Mesothelial cell of epicardium (in vitro differentiated cells): ENCODE results near the gene NWD2. TPM values are rescaled to one million over a fixed set of nuclear protein-coding genes. Genes with fewer than 3 reads are reported as not detected.
A peak's percentile ranks its signal among the peaks of the same experiment; 100 is the strongest.

Source experiments
- DNase-seq, 2 experiments: peaks; one replicate each; pipeline ENCODE4 v3.0.0; 2021; ENCODE audit warnings: low spot score in 2 of 2; ENCODE audit not compliant: unreplicated experiment in 2 of 2
- H3K27ac Mint-ChIP-seq: 2 replicates; pipeline ENCODE4 v1.8.0; 2021; ENCODE audit warnings: mixed read lengths
- H3K27me3 Mint-ChIP-seq: 2 replicates; pipeline ENCODE4 v1.8.0; 2021; ENCODE audit warnings: low read depth, mixed read lengths
- H3K36me3 Mint-ChIP-seq: 2 replicates; pipeline ENCODE4 v1.8.0; 2021; ENCODE audit warnings: mixed read lengths
- H3K4me1 Mint-ChIP-seq: 2 replicates; pipeline ENCODE4 v1.8.0; 2021; ENCODE audit warnings: mixed read lengths
- H3K4me3 Mint-ChIP-seq: 2 replicates; pipeline ENCODE4 v1.8.0; 2021; ENCODE audit warnings: mild to moderate bottlenecking, moderate library complexity, mixed read lengths
- H3K9me3 Mint-ChIP-seq: 2 replicates; pipeline ENCODE4 v1.8.0; 2021; ENCODE audit warnings: mixed read lengths
- CTCF ChIP-seq: fragments of 200-600 bp; sonication (generic); IDR thresholded peaks from one replicate; pipeline ENCODE4 v1.5.0; 2021; ENCODE audit warnings: antibody characterized with exemption; ENCODE audit not compliant: unreplicated experiment
- total RNA-seq: library from RNA; stranded (reverse); gene quantifications from 3 replicates; pipeline ENCODE4 v1.2.1, GENCODE V29; 2021

NWD2 gene
- total RNA-seq, 1 donor from 2014 or later: 0.02 TPM

GRCh38 chr4:37385424-37385823 is 140.9 kb downstream of the NWD2 start:
- Mint-ChIP-seq H3K27ac (no peak overlapping the region), H3K4me1 (no peaks in the 10 kb centered on the region), H3K9me3 (no peaks in the 10 kb centered on the region), H3K36me3 (no peaks in the 10 kb centered on the region), H3K4me3 (no peak overlapping the region), H3K27me3 (peaks cover 17% of the 10 kb centered on the region)
- TF ChIP-seq CTCF: no peak
- no peak for DNase-seq

GRCh38 chr4:37388681-37389365 is 144.3 kb downstream of the NWD2 start:
- Mint-ChIP-seq H3K4me1 (no peaks in the 10 kb centered on the region), H3K27ac (no peak overlapping the region), H3K36me3 (no peaks in the 10 kb centered on the region), H3K9me3 (no peaks in the 10 kb centered on the region), H3K4me3 (no peak overlapping the region), H3K27me3 (peaks cover 10% of the 10 kb centered on the region)
- no peak for TF ChIP-seq CTCF
- no peak for DNase-seq

GRCh38 chr4:37389366-37389765 is 144.8 kb downstream of the NWD2 start:
- no peak for TF ChIP-seq CTCF
- H3K4me3 Mint-ChIP-seq: no peak overlapping the region
- no peaks in the 10 kb centered on the region for H3K9me3 Mint-ChIP-seq
- H3K36me3 Mint-ChIP-seq: no peaks in the 10 kb centered on the region
- H3K27me3 Mint-ChIP-seq: peaks cover 10% of the 10 kb centered on the region
- DNase-seq: no peak
- no peak overlapping the region for H3K27ac Mint-ChIP-seq
- H3K4me1 Mint-ChIP-seq: no peaks in the 10 kb centered on the region

DNA sequence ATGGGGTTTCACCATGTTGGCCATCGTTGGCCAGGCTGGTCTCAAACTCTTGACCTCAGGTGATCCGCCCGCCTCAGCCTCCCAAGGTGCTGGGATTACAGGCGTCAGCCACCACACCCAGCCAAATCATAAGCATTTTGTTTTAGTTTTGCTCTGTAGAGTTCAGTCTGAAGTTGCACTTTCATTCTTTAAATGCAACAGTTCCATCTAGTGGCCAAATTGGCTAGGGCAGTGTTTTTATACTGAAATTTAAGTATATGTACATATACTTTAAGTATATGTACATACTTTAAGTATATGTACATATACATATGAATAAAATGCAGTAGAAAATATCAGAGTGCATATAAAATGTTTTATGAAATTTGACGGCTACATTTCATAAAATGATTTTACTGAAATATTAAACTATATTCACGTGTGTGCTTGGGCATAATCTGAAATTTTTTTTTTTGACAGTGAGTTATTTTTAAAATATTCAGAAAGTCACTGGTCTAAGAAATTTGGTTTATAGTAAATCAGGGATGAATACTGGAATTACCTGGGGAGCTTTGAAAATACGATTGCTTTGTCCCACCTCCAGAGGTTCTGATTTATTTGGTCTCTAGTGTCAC is 145.5 kb downstream of the NWD2 start:
- DNase-seq: no peak
- H3K4me3 Mint-ChIP-seq: no peak overlapping the region
- no peaks in the 10 kb centered on the region for H3K9me3 Mint-ChIP-seq
- H3K27ac Mint-ChIP-seq: no peak overlapping the region
- H3K36me3 Mint-ChIP-seq: no peaks in the 10 kb centered on the region
- H3K4me1 Mint-ChIP-seq: no peaks in the 10 kb centered on the region
- peak; percentile 76 for TF ChIP-seq CTCF
- peaks cover 10% of the 10 kb centered on the region for H3K27me3 Mint-ChIP-seq

DNA sequence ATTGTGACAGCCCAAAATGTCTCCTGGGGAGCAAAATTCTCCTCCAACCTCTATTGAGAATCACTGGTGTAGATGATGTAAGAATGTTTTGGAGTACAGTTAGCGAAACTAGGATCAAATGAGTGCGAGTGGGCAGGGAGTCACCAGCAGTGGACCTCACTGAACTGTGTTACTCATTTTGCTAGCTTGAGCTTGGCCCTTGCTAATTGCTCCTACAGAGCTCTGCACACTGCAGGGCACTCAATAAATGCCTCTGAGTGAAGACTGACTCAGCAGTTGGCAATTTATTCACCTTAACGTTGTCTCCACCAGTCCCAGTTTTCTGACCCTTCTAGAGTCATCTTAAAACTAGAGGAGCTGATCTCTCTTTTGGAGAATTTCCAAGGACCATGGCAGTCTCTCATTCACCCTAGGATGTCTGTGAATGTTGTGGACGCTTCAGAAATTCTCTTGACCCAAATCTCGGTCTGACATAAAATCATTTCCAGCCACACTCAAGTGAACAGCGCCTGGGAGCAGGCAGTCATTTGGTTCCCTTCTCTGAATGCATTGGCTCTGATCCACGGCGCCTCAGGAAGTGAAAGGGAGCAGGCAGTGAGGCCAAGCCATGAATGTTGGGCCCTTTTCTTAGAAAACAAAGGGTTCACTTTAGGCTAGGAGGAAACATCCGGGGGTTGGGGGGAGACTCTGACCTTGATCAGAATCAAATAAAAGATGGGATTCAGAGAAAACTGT is 148.1 kb downstream of the NWD2 start:
- Mint-ChIP-seq H3K27me3 (peaks cover 2% of the 10 kb centered on the region), H3K4me3 (no peak overlapping the region), H3K4me1 (no peaks in the 10 kb centered on the region), H3K36me3 (no peaks in the 10 kb centered on the region), H3K27ac (no peak overlapping the region), H3K9me3 (no peaks in the 10 kb centered on the region)
- TF ChIP-seq CTCF: no peak
- peak in 1 of 2 experiments; percentile 25 for DNase-seq
